K562 (cell line): Measurements from ENCODE around the gene ZNF785.

ENCODE experiments used
- BMI1 ChIP-seq: fragments of 150-350 bp; IDR thresholded peaks from 2 replicates; pipeline ENCODE4 v1.6.1; 2014; ENCODE audit warnings: low read length
- EP300 ChIP-seq: IDR thresholded peaks from 2 replicates; pipeline ENCODE4 v1.6.1; 2012; ENCODE audit warnings: low read length, improper control_type of control experiment
- GATA2 ChIP-seq: sonication (generic); formaldehyde crosslinking; IDR thresholded peaks from 2 replicates; pipeline ENCODE4 v1.4.0; 2020; ENCODE audit warnings: mild to moderate bottlenecking, missing genetic modification reagents
- KDM4B ChIP-seq, 2 experiments: fragments of 450-650 bp in 1 of 2; sonication (generic) in 1 of 2; IDR thresholded peaks; 2 replicates each; pipeline ENCODE4 v1.6.1; 2016 to 2017; ENCODE audit warnings: borderline replicate concordance in 2 of 2, antibody characterized with exemption in 1 of 2, low read depth in 1 of 2, mild to moderate bottlenecking in 1 of 2
- KLF10 ChIP-seq: fragments of 250-450 bp; sonication (Bioruptor Pico); IDR thresholded peaks from 2 replicates; pipeline ENCODE4 v1.6.1; 2021; ENCODE audit warnings: matching md5 sums
- MYC ChIP-seq, 2 experiments: fragments of 250-450 bp in 1 of 2; sonication (Bioruptor Pico) in 1 of 2; IDR thresholded peaks; 2 replicates each; pipeline versions ENCODE4 v1.5.1 to v1.6.1; 2012 to 2021; ENCODE audit warnings: low read depth in 2 of 2, borderline replicate concordance in 1 of 2, improper control_type of control experiment in 1 of 2, low read length in 1 of 2, mild to moderate bottlenecking in 1 of 2, moderate library complexity in 1 of 2
- NR2C2 ChIP-seq, 2 experiments: fragments of 200-800 bp in 1 of 2; sonication (Bioruptor generic) in 1 of 2; sonication (generic) in 1 of 2; formaldehyde crosslinking in 1 of 2; IDR thresholded peaks; 2 replicates each; pipeline versions ENCODE4 v1.6.1 to v1.8.0; 2016 to 2022; ENCODE audit warnings: mild to moderate bottlenecking in 1 of 2, missing compliant biosample characterization in 1 of 2, missing genetic modification characterization in 1 of 2, missing genetic modification reagents in 1 of 2
- POLR2A ChIP-seq: fragments of 450-650 bp; conservative IDR thresholded peaks from 2 replicates; pipeline ENCODE4 v1.6.1; 2016
- POLR2AphosphoS5 ChIP-seq: IDR thresholded peaks from 2 replicates; pipeline ENCODE4 v1.6.1; 2011; ENCODE audit warnings: mild to moderate bottlenecking, low read depth, low read length, moderate library complexity; ENCODE audit not compliant: control insufficient read depth, insufficient read depth
- SIN3A ChIP-seq, 2 experiments: fragments of 150-350 bp in 1 of 2; IDR thresholded peaks; 2 replicates each; pipeline ENCODE4 v1.6.1; 2011 to 2016; ENCODE audit warnings: borderline replicate concordance in 2 of 2, low read depth in 2 of 2, low read length in 2 of 2, mild to moderate bottlenecking in 2 of 2, moderate library complexity in 2 of 2; ENCODE audit not compliant: control insufficient read depth in 1 of 2
- TF ChIP-seq, protein P1 (sequence below), 2 experiments: fragments of 450-650 bp in 1 of 2; sonication (generic) in 1 of 2; formaldehyde crosslinking in 1 of 2; IDR thresholded peaks in 1 of 2; conservative IDR thresholded peaks in 1 of 2; 2 replicates each; pipeline versions ENCODE4 v1.6.1 to v1.8.1; 2016 to 2023; ENCODE audit warnings: mild to moderate bottlenecking in 2 of 2, moderate library complexity in 2 of 2, inconsistent platforms in 1 of 2, missing genetic modification reagents in 1 of 2
- TF ChIP-seq, protein P2 (sequence below), 3 experiments: IDR thresholded peaks in 2 of 3; conservative IDR thresholded peaks in 1 of 3; 2 replicates each; pipeline ENCODE4 v1.5.1; 2011 to 2012; ENCODE audit warnings: low read length in 3 of 3, mild to moderate bottlenecking in 3 of 3, control low read depth in 2 of 3, improper control_type of control experiment in 1 of 3, inconsistent platforms in 1 of 3, low read depth in 1 of 3, mixed read lengths in 1 of 3, moderate library complexity in 1 of 3; ENCODE audit not compliant: insufficient read depth in 2 of 3
- TF ChIP-seq, protein P3 (sequence below): conservative IDR thresholded peaks from 2 replicates; pipeline ENCODE4 v1.6.1; 2011; ENCODE audit warnings: low read depth, mild to moderate bottlenecking, low read length; ENCODE audit not compliant: control insufficient read depth

DNA sequence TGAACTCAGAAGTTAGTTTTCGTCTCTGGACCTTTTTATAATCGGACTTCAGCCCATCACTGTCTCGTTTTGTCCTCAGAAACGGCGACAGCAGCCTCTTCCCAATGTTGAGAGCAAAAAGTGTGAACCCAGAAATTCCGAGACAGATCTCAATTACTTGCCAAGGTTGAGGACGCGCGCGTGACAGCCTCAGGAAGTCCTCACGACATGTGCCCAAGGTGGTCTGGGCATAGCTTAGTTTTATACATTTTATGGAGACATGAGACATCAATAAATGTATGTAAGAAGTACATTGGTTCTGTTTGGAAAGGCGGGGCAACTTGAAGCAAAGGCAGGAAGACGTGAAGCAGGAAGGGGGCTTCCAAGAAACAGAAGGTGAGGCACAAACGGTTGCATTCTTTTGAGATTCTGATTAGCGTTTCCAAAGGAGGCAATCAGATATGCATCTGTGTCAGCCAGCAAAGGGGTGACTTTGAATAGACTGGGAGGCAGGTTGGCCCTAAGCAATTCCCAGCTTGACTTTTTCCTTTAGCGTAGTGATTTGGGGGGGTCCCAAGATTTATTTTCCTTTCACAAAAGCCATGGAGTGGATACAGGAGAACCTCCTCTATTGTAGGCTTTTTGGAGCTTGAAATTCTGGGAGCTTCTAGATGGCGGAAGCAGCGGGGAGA is 50.3 kb downstream of the ZNF785 start:
- TF ChIP-seq EP300 (no peak), GATA2 (CRISPR knock-in tag) (no peak), BMI1 (no peak), MYC (IDR thresholded peaks at IDR 0.05; ENCODE audit: low read depth, low read length) (peak; percentile 25; the same call in 1 of the 2 replicates), MYC (CRISPR knock-in tag; IDR thresholded peaks at IDR 0.05; ENCODE audit: borderline replicate concordance, low read depth) (no peak), NR2C2 (CRISPR knock-in tag; IDR thresholded peaks at IDR 0.05) (no peak), NR2C2 (tag; IDR thresholded peaks at IDR 0.05) (peak; percentile 95), POLR2AphosphoS5 (no peak), KLF10 (CRISPR knock-in tag) (no peak), KDM4B (IDR thresholded peaks at IDR 0.05; ENCODE audit: borderline replicate concordance in 2 of 2, low read depth in 1 of 2) (no peak), POLR2A (peak; percentile 90), SIN3A (IDR thresholded peaks at IDR 0.05; ENCODE audit: borderline replicate concordance in 2 of 2, control insufficient read depth in 1 of 2, low read depth in 2 of 2, low read length in 2 of 2) (no peak)
- TF ChIP-seq, protein P1, sequence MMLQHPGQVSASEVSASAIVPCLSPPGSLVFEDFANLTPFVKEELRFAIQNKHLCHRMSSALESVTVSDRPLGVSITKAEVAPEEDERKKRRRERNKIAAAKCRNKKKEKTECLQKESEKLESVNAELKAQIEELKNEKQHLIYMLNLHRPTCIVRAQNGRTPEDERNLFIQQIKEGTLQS (IDR thresholded peaks at IDR 0.05): no peak
- TF ChIP-seq, protein P1 (CRISPR knock-in tag; conservative IDR thresholded peaks at IDR 0.05): 0 out of 2 replicates have a peak, but pooled peaks have one; percentile 18
- TF ChIP-seq, protein P2, sequence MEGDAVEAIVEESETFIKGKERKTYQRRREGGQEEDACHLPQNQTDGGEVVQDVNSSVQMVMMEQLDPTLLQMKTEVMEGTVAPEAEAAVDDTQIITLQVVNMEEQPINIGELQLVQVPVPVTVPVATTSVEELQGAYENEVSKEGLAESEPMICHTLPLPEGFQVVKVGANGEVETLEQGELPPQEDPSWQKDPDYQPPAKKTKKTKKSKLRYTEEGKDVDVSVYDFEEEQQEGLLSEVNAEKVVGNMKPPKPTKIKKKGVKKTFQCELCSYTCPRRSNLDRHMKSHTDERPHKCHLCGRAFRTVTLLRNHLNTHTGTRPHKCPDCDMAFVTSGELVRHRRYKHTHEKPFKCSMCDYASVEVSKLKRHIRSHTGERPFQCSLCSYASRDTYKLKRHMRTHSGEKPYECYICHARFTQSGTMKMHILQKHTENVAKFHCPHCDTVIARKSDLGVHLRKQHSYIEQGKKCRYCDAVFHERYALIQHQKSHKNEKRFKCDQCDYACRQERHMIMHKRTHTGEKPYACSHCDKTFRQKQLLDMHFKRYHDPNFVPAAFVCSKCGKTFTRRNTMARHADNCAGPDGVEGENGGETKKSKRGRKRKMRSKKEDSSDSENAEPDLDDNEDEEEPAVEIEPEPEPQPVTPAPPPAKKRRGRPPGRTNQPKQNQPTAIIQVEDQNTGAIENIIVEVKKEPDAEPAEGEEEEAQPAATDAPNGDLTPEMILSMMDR (IDR thresholded peaks at IDR 0.05 in 2 of 3, conservative IDR thresholded peaks at IDR 0.05 in 1 of 3; ENCODE audit: insufficient read depth in 2 of 3, low read depth in 1 of 3, low read length in 3 of 3): no peak; a peak in 1 of 6 replicates
- TF ChIP-seq, protein P3, sequence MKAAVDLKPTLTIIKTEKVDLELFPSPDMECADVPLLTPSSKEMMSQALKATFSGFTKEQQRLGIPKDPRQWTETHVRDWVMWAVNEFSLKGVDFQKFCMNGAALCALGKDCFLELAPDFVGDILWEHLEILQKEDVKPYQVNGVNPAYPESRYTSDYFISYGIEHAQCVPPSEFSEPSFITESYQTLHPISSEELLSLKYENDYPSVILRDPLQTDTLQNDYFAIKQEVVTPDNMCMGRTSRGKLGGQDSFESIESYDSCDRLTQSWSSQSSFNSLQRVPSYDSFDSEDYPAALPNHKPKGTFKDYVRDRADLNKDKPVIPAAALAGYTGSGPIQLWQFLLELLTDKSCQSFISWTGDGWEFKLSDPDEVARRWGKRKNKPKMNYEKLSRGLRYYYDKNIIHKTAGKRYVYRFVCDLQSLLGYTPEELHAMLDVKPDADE: no peak
